Measurements from ENCODE around the gene SIX5. TPM values are rescaled to one million over a fixed set of nuclear protein-coding genes. Genes with fewer than 3 reads are reported as not detected.
A peak's percentile ranks its signal among the peaks of the same experiment; 100 is the strongest.

SIX5 gene
- total RNA-seq, 1 donor from 2014 or later, result 23.5 TPM

DNA sequence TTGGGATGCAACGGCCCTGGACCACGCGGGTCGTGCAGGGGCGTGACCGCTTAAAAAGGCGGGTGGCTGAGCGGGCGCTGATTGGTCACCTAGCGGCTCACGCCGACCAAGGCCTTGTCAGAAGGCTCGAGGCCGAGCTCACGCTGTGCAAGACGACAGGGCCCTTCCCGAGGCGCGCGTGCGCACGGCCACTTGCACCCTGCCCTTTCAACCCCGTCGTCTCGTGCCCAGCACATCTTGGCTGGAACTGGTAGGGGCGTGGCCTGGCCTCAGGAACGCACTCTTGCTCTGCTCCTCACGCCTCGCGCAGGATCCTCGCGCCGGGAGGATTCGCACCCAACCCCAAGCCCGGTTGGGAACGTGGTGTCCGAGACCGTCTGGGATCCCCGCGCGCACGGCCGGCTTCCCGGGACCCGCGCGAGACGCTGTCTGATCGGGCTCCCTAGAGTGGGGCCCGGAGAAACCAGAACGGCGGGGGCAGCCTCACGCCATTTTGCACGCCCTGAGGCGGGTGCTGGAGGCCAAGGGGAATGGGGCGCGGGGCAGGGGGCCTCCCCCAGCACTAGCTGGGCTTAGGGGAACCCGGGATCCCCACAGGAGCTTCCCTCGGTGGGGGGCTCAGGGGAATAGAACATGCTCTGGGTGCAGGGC is 35.8 kb downstream of the SIX5 start, which contains the start of gene MEIOSIN:
Gene MEIOSIN, plus strand, starts transcription at position 280 of the 651 bp plus-strand sequence. CDS start 1,938 bp downstream, outside the sequence.
- FAIRE-seq (no peak), DNase-seq (ENCODE audit: low read depth) (no peak)
- no peak within 1 kb of the TSS for H3K9ac ChIP-seq (ENCODE audit: low read length)
- Mint-ChIP-seq H3K27ac (ENCODE audit: unreplicated experiment) (no peak within 1 kb of the TSS), H3K4me3 (ENCODE audit: unreplicated experiment) (no peak within 1 kb of the TSS), H3K27me3 (ENCODE audit: low read depth, unreplicated experiment) (peaks cover 2% of the 10 kb centered on the region), H3K9me3 (ENCODE audit: unreplicated experiment) (no peaks in the 10 kb centered on the region), H3K36me3 (ENCODE audit: low read depth, unreplicated experiment) (peaks cover 2% of the 10 kb centered on the region), H3K4me1 (ENCODE audit: low read depth, unreplicated experiment) (peaks cover 1% of the 10 kb centered on the region)
- no peak for TF ChIP-seq EZH2 (IDR thresholded peaks at IDR 0.05; ENCODE audit: insufficient read depth, low read length)
- TF ChIP-seq, protein P1, sequence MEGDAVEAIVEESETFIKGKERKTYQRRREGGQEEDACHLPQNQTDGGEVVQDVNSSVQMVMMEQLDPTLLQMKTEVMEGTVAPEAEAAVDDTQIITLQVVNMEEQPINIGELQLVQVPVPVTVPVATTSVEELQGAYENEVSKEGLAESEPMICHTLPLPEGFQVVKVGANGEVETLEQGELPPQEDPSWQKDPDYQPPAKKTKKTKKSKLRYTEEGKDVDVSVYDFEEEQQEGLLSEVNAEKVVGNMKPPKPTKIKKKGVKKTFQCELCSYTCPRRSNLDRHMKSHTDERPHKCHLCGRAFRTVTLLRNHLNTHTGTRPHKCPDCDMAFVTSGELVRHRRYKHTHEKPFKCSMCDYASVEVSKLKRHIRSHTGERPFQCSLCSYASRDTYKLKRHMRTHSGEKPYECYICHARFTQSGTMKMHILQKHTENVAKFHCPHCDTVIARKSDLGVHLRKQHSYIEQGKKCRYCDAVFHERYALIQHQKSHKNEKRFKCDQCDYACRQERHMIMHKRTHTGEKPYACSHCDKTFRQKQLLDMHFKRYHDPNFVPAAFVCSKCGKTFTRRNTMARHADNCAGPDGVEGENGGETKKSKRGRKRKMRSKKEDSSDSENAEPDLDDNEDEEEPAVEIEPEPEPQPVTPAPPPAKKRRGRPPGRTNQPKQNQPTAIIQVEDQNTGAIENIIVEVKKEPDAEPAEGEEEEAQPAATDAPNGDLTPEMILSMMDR (IDR thresholded peaks at IDR 0.05; ENCODE audit: insufficient read depth, low read depth, low read length), result no peak
- H3K4me2 ChIP-seq (ENCODE audit: low read length), result no peak within 1 kb of the TSS
- no peak within 1 kb of the TSS for H3K4me3 ChIP-seq (ENCODE audit: insufficient read depth, low read depth, low read length)
- no peak within 1 kb of the TSS for H2AFZ ChIP-seq (ENCODE audit: low read depth, low read length)
- H3K27me3 ChIP-seq (ENCODE audit: insufficient read depth, low read length), result no peaks in the 10 kb centered on the region
- H4K20me1 ChIP-seq (ENCODE audit: insufficient read depth, low read length), result peaks cover 17% of the 10 kb centered on the region
- peaks cover 24% of the 10 kb centered on the region for H3K79me2 ChIP-seq (ENCODE audit: insufficient read depth, low read length)
- no peak within 1 kb of the TSS for H3K27ac ChIP-seq (ENCODE audit: low read depth, low read length)
- no peaks in the 10 kb centered on the region for H3K4me1 ChIP-seq (ENCODE audit: insufficient read depth, low read length)
- H3K9me3 ChIP-seq (ENCODE audit: insufficient read depth, low read depth, low read length), result no peaks in the 10 kb centered on the region
- no peaks in the 10 kb centered on the region for H3K36me3 ChIP-seq (ENCODE audit: insufficient read depth, low read length)

GRCh38 chr19:45730368-45731288 is 38.4 kb downstream of the SIX5 start, which contains the start of gene FBXO46:
TSS of gene FBXO46 (minus strand) at chr19:45730896. CDS start at chr19:45713495, 17,401 bp downstream.
- Mint-ChIP-seq H3K4me1 (ENCODE audit: low read depth, unreplicated experiment) (peaks cover 1% of the 10 kb centered on the region), H3K27me3 (ENCODE audit: low read depth, unreplicated experiment) (peaks cover 2% of the 10 kb centered on the region), H3K27ac (ENCODE audit: unreplicated experiment) (peak within 1 kb of the TSS; percentile 87), H3K36me3 (ENCODE audit: low read depth, unreplicated experiment) (peaks cover 4% of the 10 kb centered on the region), H3K9me3 (ENCODE audit: unreplicated experiment) (no peaks in the 10 kb centered on the region), H3K4me3 (ENCODE audit: unreplicated experiment) (peak within 1 kb of the TSS; percentile 98)
- peak within 1 kb of the TSS; percentile 97 for H3K4me3 ChIP-seq (ENCODE audit: insufficient read depth, low read depth, low read length)
- H2AFZ ChIP-seq (ENCODE audit: low read depth, low read length), result peak within 1 kb of the TSS; percentile 82
- H3K9me3 ChIP-seq (ENCODE audit: insufficient read depth, low read depth, low read length), result no peaks in the 10 kb centered on the region
- peak within 1 kb of the TSS; percentile 36 for H3K27ac ChIP-seq (ENCODE audit: low read depth, low read length)
- no peak for FAIRE-seq
- H3K27me3 ChIP-seq (ENCODE audit: insufficient read depth, low read length), result no peaks in the 10 kb centered on the region
- no peaks in the 10 kb centered on the region for H3K36me3 ChIP-seq (ENCODE audit: insufficient read depth, low read length)
- H3K79me2 ChIP-seq (ENCODE audit: insufficient read depth, low read length), result peaks cover 51% of the 10 kb centered on the region
- H4K20me1 ChIP-seq (ENCODE audit: insufficient read depth, low read length), result peaks cover 34% of the 10 kb centered on the region
- H3K9ac ChIP-seq (ENCODE audit: low read length), result peak within 1 kb of the TSS; percentile 97
- DNase-seq (ENCODE audit: low read depth), result peak; percentile 95
- no peaks in the 10 kb centered on the region for H3K4me1 ChIP-seq (ENCODE audit: insufficient read depth, low read length)
- no peak for TF ChIP-seq EZH2 (IDR thresholded peaks at IDR 0.05; ENCODE audit: insufficient read depth, low read length)
- TF ChIP-seq, protein P1 (IDR thresholded peaks at IDR 0.05; ENCODE audit: insufficient read depth, low read depth, low read length), result no peak
- peak within 1 kb of the TSS; percentile 100 for H3K4me2 ChIP-seq (ENCODE audit: low read length)
